ENCODE measurements around the gene APMAP. TPM values are rescaled to one million over a fixed set of nuclear protein-coding genes. Genes with fewer than 3 reads are reported as not detected.
"Not testable (repeated sequence)": the region's sequence is repeated elsewhere in the genome, so short reads cannot be mapped to it uniquely, and the experiment has no call there.

APMAP gene
- total RNA-seq, 2 experiments from 2014 or later = 36.7 to 40.0 TPM

DNA sequence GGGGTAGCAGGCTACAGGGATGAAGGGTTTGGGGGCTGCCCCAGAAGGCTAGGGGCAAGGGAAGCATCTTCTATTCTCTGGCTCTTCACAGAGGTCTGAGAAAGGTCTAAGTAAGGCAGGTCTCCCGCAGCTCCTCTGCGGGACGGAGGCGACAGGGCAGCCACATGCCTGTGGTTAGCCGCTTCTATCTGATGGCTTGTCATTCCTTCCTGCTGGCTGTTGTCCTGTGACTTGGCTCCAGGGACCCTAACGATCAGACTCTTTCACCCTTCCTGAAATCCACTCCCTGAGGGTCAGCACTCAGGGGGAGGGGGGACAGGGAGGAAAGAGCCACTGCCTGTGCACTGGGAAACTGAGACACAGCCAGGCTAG is 42.8 kb downstream of the APMAP start:
- H3K4me3 Mint-ChIP-seq = peak overlapping the region; percentile 83
- peaks cover 57% of the 10 kb centered on the region for H3K4me1 Mint-ChIP-seq (ENCODE audit: low read depth)
- ATAC-seq (no peak), DNase-seq (peak; percentile 35)
- ChIA-PET CTCF (interaction anchor here (2.0 to 7.8 kb wide), 2 partner anchors 9 to 18 kb away, joined by 4 to 30 read pairs; no protein-coding TSS in a partner anchor), POLR2A (interaction anchor here (1.0 to 3.9 kb wide), 3 partner anchors 10 to 84 kb away, joined by 3 to 15 read pairs (median 4); no protein-coding TSS in a partner anchor)
- TF ChIP-seq, protein P1, sequence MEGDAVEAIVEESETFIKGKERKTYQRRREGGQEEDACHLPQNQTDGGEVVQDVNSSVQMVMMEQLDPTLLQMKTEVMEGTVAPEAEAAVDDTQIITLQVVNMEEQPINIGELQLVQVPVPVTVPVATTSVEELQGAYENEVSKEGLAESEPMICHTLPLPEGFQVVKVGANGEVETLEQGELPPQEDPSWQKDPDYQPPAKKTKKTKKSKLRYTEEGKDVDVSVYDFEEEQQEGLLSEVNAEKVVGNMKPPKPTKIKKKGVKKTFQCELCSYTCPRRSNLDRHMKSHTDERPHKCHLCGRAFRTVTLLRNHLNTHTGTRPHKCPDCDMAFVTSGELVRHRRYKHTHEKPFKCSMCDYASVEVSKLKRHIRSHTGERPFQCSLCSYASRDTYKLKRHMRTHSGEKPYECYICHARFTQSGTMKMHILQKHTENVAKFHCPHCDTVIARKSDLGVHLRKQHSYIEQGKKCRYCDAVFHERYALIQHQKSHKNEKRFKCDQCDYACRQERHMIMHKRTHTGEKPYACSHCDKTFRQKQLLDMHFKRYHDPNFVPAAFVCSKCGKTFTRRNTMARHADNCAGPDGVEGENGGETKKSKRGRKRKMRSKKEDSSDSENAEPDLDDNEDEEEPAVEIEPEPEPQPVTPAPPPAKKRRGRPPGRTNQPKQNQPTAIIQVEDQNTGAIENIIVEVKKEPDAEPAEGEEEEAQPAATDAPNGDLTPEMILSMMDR (IDR thresholded peaks at IDR 0.05) = no peak
- peaks cover 46% of the 10 kb centered on the region for H3K36me3 Mint-ChIP-seq (ENCODE audit: low read depth)
- H3K27me3 Mint-ChIP-seq = no peaks in the 10 kb centered on the region
- peaks cover 24% of the 10 kb centered on the region for H3K9me3 Mint-ChIP-seq
- intact Hi-C loops (cut with micrococcal nuclease) = no loop called here
- H3K27ac Mint-ChIP-seq = peak overlapping the region; percentile 100

DNA sequence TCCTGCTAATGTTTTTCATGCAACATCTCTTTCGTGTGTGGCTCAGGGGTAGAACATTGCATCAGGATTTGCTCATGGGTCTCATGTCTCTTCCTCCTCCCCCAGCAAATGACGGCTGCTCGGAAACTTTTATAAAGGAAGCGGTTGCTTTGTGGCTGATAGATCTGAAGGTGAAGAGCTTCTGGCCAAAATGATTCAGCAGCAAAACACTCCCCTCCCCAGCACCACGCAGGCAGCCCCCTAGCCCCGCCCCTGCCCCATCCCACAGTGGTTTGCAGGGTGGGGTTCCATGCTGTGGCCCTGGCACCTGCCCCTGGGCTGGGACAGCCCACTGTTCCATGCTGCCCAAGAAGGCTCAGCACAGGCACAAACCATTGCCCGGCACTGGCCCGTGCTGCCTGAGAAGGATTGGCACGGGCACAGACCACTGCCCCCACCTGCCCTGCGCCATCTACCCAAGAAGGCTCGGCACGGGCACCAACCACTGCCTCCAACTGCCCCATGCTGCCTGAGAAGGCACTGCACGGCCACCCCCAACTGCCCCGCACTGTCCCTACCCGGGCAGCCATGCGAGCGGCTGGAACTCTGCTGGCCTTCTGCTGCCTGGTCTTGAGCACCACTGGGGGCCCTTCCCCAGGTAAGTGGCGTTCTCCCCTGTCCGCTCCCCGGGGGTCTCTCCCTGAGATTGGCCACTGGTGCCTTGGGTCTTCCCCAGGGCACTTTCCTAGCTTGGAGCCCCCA is 43.4 kb downstream of the APMAP start, which contains the start of gene CST7:
Gene CST7, plus strand, starts transcription at position 331 of the 741 bp plus-strand sequence. Its CDS starts 237 bp downstream, at position 568.
- Mint-ChIP-seq H3K36me3 (ENCODE audit: low read depth) (peaks cover 46% of the 10 kb centered on the region), H3K27ac (peak within 1 kb of the TSS; percentile 100), H3K4me1 (ENCODE audit: low read depth) (peaks cover 55% of the 10 kb centered on the region), H3K27me3 (no peaks in the 10 kb centered on the region), H3K4me3 (peak within 1 kb of the TSS; percentile 83), H3K9me3 (peaks cover 27% of the 10 kb centered on the region)
- TF ChIP-seq, protein P1 (IDR thresholded peaks at IDR 0.05) = no peak
- intact Hi-C loops (cut with micrococcal nuclease) = no loop called here
- ATAC-seq (peak; percentile 95), DNase-seq (peak; percentile 94)
- ChIA-PET CTCF (interaction anchor here (2.0 to 7.8 kb wide), 2 partner anchors 10 to 18 kb away, joined by 4 to 30 read pairs; no protein-coding TSS in a partner anchor), POLR2A (interaction anchor here (1.1 to 3.9 kb wide), 2 partner anchors 11 to 17 kb away, joined by 3 to 15 read pairs; no protein-coding TSS in a partner anchor)

DNA sequence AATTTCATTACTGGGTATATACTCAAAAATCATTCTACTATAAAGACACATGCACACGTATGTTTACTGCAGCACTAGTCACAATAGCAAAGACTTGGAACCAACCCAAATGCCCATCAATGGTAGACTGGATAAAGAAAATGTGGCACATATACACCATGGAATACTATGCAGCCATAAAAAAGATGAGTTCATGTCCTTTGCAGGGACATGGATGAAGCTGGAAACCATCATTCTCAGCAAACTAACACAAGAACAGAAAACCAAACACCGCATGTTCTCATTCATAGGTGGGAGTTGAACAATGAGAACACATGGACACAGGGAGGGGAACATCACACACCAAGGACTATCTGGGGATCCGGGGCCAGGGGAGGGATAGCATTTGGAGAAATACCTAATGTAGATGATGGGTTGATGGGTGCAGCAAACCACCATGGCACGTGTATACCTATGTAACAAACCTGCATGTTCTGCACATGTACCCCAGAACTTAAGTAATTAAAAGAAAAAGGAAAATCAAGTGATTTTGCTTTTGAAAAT is 44.1 kb downstream of the APMAP start:
- peaks cover 49% of the 10 kb centered on the region for H3K4me1 Mint-ChIP-seq (ENCODE audit: low read depth)
- peaks cover 41% of the 10 kb centered on the region for H3K36me3 Mint-ChIP-seq (ENCODE audit: low read depth)
- H3K4me3 Mint-ChIP-seq = peak overlapping the region; percentile 83
- intact Hi-C loops (cut with micrococcal nuclease); H3K27me3 Mint-ChIP-seq; DNase-seq: not testable (repeated sequence)
- peaks cover 29% of the 10 kb centered on the region for H3K9me3 Mint-ChIP-seq
- CTCF ChIA-PET = interaction anchor here (2.0 to 7.8 kb wide), 2 partner anchors 10 to 17 kb away, joined by 4 to 30 read pairs; no protein-coding TSS in a partner anchor
- POLR2A ChIA-PET = interaction anchor here (1.1 to 3.9 kb wide), 2 partner anchors 12 to 16 kb away, joined by 3 to 15 read pairs; no protein-coding TSS in a partner anchor
- peak overlapping the region; percentile 100 for H3K27ac Mint-ChIP-seq
- peak; percentile 2 for ATAC-seq

DNA sequence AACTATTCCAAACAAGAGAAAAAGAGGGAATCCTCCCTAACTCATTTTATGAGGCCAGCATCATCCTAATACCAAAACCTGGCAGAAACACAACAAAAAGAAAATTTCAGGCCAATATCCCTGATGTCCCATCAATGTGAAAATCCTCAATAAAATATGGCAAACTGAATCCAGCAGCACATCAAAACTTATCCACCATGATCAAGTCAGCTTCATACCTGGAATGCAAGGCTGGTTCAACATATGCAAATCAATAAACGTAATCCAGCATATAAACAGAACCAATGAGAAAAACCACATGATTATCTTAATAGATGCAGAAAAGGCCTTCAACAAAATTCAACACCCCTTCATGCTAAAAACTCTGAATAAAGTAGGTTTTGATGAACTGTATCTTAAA is 46.2 kb downstream of the APMAP start:
- H3K4me1 Mint-ChIP-seq (ENCODE audit: low read depth) = peaks cover 38% of the 10 kb centered on the region
- H3K27ac Mint-ChIP-seq; DNase-seq; ATAC-seq; H3K27me3 Mint-ChIP-seq; H3K4me3 Mint-ChIP-seq; POLR2A ChIA-PET; intact Hi-C loops (cut with micrococcal nuclease): not testable (repeated sequence)
- CTCF ChIA-PET = interaction anchor here (0.7 to 7.8 kb wide), 2 partner anchors 9 to 15 kb away, joined by 3 to 30 read pairs; no protein-coding TSS in a partner anchor
- H3K9me3 Mint-ChIP-seq = peaks cover 30% of the 10 kb centered on the region
- H3K36me3 Mint-ChIP-seq (ENCODE audit: low read depth) = peaks cover 37% of the 10 kb centered on the region

DNA sequence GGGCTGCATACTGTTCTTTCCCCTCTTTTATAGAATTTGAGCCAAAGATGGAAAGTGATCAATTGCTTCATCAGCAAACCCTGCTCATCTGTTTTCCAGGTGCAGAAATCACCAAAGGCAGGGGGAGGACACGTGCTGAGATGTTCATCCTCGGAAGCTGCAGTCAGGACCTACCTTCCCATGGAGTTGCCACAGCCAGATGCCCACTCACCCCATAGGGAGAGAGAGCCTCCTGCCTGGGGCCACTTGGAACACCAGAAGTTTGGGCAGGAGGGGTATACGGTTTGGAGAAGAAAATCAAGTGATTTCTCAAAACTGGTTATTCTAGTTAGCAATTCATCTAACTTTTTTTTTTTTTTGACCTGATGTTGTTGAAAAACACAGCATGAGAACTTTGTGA is 48.8 kb downstream of the APMAP start:
- peaks cover 21% of the 10 kb centered on the region for H3K4me1 Mint-ChIP-seq (ENCODE audit: low read depth)
- H3K4me3 Mint-ChIP-seq = no peak overlapping the region
- no peak for DNase-seq
- no peaks in the 10 kb centered on the region for H3K27me3 Mint-ChIP-seq
- intact Hi-C loops (cut with micrococcal nuclease) = no loop called here
- H3K27ac Mint-ChIP-seq = no peak overlapping the region
- TF ChIP-seq, protein P1 (IDR thresholded peaks at IDR 0.05) = no peak
- peaks cover 30% of the 10 kb centered on the region for H3K9me3 Mint-ChIP-seq
- ChIA-PET CTCF (interaction anchor here (0.9 to 3.0 kb wide), 2 partner anchors 12 to 26 kb away, joined by 3 to 10 read pairs; no protein-coding TSS in a partner anchor), POLR2A (no interaction called here)
- H3K36me3 Mint-ChIP-seq (ENCODE audit: low read depth) = peaks cover 36% of the 10 kb centered on the region
- ATAC-seq = no peak
